Inflammatory macrophage treated with lipopolysaccharide for 4 hours (primary cell): ENCODE measurements around the gene MSN.
"Not testable (repeated sequence)": the region's sequence is repeated elsewhere in the genome, so short reads cannot be mapped to it uniquely, and the experiment has no call there.

Experiments used
- DNase-seq: peaks from one replicate; pipeline ENCODE4 v3.0.0-alpha.2; 2020

The MSN gene

GRCh38 chrX:65667503-65668376 lies at the start of gene MSN:
TSS of gene MSN (plus strand) at chrX:65667654. CDS start at chrX:65667842, 188 bp downstream.
- DNase-seq = peak; percentile 75

DNA sequence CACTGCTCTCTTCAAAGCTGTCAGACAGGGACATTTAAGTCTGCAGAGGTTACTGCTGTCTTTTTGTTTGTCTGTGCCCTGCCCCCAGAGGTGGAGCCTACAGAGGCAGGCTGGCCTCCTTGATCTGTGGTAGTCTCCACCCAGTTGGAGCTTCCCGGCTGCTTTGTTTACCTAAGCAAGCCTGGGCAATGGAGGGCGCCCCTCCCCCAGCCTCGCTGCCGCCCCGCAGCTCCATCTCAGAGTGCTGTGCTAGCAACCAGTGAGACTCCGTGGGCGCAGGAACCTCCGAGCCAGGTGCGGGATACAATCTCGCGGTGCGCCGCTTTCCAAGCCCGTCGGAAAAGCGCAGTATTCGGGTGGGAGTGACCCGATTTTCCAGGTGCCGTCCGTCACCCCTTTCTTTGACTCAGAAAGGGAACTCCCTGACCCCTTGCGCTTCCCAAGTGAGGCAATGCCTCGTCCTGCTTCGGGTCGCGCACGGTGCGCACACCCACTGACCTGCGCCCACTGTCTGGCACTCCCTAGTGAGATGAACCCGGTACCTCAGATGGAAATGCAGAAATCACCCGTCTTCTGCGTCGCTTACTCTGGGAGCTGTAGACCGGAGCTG lies 47.3 kb upstream of the MSN start:
- DNase-seq = not testable (repeated sequence)

DNA sequence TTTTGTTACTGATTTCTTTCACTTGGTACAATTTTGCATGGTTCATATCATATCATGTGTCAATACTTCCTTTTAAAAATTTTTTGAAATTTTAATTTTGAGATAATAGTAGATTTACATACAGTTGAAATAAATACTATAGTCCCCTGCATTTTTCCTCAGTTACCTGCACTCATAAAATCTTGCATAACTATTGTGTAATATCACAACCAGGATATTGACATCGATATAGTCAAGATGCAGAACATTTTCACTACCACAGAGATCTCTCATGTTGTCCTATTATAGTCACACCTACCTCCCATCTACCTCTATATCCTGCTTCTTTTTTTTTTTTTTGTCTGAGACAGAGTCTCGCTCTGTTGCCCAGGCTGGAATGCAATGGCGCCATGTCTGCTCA lies 36.7 kb upstream of the MSN start:
- no peak for DNase-seq

- no peak for DNase-seq
Observed at GRCh38 chrX:65633826-65634225, 33.6 kb upstream of the MSN start.

DNA sequence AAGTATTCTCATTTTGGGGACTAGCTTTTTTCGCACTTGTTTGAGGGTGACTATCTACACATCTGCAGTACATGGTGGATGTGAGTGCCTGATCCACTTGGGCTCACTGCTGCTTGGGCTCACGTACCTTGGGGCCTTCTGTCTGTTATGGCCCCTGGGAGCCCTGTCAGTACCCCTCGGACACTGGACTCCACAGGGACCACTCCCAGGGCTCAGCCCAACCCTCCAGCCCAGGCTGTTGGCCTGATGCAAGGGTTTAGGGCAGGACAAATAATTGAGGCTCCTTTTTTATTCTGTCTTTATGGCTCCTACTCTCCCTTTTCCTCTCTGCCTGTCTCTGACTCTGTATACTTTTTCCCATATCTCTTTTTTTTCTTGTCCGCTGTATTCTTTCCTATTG lies 32.7 kb upstream of the MSN start:
- DNase-seq = no peak

- no peak for DNase-seq
Observed at GRCh38 chrX:65635378-65635777, 32.1 kb upstream of the MSN start.

GRCh38 chrX:65635822-65636221 lies 31.6 kb upstream of the MSN start:
- no peak for DNase-seq

GRCh38 chrX:65636261-65636660 lies 31.2 kb upstream of the MSN start:
- not testable (repeated sequence) for DNase-seq

- DNase-seq = no peak
Observed at GRCh38 chrX:65637335-65637734, 30.1 kb upstream of the MSN start.

GRCh38 chrX:65642914-65643491 lies 24.5 kb upstream of the MSN start:
- no peak for DNase-seq

DNA sequence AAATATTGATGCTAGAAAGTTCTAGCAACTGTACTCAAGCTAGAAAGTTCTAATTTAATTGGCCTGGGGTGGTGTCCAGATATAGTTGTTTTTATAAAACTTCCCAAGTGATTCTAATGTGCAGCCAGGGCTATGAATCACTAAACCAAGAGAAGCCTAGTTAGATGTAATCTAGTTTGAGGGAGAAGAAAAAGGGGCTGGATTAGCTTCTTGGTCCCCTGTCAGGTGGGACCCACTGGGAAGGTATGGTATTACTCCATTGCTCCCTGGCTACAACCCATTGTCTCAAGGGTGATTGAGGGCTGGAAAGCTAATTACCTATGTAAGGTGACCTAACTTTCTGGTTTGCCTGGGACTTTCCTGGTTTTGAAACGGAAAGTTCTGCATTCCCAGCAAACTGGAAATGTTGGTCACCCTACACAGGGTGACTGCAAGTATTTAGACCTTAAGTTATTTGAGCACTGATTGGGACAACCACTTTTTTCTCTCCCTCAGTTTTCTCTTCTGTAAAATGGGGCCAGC lies 23.9 kb upstream of the MSN start:
- DNase-seq = no peak

DNA sequence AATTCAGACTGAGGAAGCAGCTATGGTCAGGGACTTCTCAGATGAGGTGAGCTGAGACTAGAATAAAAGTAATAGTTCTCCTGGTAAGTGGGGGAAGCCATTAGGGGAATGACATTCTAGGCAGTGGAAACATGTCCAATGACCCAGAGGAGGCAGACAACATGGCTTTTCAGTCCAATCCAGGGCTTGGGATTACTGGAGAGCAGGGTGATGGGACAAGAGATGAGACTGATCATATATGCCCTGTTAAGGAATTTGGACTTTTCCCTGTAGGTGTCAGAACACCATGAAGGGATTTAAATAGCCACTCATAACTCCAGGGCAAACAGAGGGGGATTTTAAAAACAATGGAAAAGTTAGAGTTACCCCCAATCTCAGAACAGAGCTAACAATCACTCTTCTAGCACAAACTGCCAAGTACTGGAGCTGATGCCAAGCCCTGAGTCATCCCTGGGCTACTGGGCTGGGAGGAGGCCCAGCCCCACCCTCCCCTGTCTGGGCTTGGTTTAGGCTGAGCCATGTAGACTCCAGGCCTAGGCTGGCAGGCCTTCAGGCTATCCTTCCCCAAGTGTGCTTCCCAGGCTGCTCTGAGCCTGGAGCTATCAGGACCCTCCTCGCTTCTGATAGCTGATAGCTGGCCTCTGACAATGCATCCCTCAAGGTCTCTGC lies 22.7 kb upstream of the MSN start:
- peak; percentile 48 for DNase-seq

DNA sequence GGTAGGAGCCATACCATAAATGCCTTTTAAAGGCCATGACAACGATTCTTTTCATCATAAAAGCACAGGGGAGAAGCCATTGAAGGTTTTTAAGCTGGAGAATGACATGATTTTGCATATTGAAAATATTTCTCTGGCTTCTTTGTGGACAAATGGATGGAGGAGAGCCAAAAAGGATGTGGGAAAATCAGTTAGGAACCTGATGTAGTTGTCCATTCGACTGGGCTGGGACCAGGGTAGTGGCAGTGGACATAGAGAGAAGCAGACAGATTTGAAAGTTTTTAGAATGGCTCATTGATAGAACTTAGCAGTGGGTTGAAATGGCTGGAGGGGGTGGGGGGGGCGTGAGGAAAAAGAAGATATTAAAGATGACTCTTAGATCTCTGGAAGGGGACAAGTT lies 19.7 kb upstream of the MSN start:
- no peak for DNase-seq

DNA sequence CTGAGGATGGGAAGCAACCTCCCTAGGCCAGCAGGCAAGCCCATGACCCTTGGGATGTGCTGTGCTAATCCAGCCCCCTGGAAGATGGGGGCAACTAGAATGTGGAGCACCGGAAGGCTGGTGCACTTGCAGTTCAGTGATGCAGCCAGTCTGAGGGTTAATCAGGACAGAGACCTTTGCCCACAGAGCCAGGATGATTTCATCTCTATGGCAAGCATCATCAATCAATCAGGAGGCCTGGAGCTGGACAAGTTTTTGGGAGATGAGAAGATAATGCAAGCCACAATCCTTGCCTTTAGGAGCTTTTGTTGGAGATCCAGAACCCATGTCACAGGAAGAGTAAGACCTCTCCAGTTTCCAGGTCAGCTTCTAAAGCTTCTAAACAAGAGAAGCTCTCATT lies 15.4 kb upstream of the MSN start:
- no peak for DNase-seq

DNA sequence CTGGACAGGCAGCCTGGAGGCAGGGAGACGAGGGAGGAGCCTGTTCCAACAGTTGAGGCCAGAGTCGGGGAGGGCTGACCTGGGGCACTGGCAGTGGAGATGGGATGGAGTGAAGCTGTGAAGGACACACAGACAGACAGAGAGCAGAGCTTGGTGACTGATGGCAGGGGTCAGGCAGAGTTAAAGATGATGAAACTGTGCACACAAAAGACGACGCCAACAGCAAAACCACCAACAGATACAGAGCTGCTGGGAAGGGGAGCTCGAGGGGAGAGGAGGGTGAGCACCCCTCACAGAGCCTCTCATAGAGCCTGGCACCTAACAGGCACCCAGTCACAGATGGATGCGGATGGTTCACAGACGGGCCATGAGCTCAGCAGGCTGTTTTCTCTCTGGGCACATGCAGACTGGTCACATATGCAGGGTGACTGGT lies 10.4 kb upstream of the MSN start:
- DNase-seq = not testable (repeated sequence)

GRCh38 chrX:65657659-65658058 lies 9.8 kb upstream of the MSN start:
- DNase-seq = no peak

DNA sequence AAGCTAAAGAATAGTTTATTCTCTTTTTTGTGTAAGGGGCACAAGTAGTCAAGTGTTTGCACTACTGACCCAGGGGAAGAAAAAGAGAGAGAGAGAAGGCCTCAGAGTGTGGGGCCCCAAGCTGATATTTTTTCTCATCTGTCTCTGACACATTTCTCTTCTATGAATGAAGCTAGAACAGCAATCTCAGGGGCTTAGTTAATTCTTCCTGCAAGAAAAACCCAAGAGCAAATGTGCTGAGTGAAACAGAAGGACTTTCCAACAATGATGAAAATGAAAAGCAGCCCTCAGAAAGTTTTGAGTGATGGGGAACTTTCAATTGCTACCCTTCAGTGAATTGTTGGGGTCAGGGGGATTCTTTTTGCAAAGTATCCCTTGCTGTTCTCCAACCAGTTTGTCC lies 9.2 kb upstream of the MSN start:
- DNase-seq = no peak

DNA sequence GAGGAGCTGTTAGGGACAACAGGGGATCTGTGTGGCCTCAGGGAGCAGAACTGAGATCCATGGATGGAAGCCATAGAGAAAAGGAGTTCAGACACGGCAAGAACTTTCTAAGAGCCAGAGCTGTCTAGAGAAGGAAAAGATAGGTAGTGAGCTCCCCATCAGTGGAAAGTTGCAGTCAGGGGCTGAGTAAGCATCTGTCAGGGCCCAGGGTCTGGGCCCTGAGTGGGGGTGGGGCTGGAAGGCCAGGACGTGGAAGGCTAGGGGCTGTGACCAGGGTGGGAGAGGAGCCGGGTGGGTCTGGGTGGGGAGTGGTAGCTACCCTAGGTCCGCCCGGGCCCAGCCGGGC lies 324 bp upstream of the MSN start:
- no peak for DNase-seq

- DNase-seq = peak; percentile 67
Observed at GRCh38 chrX:65668377-65669310, 1.2 kb downstream of the MSN start.

DNA sequence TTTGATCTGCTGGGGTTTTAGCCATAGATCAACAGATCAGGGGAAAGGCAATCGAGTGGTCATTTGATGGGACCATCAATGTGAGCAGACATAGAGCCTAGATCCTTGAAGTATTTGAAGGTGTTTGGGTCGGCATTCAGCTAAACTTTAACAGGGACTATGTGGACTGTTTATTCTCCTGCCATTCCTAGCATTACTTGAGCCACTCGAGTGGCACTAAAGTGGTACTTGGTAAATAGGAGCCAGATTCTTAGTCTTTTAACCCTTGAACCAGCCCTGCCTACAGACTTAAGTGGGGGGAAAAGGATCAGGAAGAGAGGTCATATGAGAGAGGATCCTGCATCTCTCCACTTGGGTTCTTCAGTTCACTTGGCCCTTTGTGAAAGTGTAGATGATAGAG lies 3.8 kb downstream of the MSN start:
- DNase-seq = no peak

GRCh38 chrX:65671966-65672365 lies 4.5 kb downstream of the MSN start:
- no peak for DNase-seq

- DNase-seq = no peak
Observed at GRCh38 chrX:65673857-65674203, 6.4 kb downstream of the MSN start.
